Subcutaneous abdominal adipose tissue (tissue), 5 donors: Measurements from ENCODE around the gene SHISAL2A.

Experiments
- H3K27ac ChIP-seq: one replicate; pipeline ENCODE4 v1.7.0; 2013; ENCODE audit warnings: low read depth, mild to moderate bottlenecking, inconsistent platforms, low read length, moderate library complexity
- H3K27me3 ChIP-seq, 5 donors: one replicate each; pipeline ENCODE4 v1.7.0; 2013; ENCODE audit warnings: low read length in 5 of 5, inconsistent platforms in 1 of 5; ENCODE audit not compliant: control insufficient read depth in 5 of 5, insufficient read depth in 4 of 5
- H3K36me3 ChIP-seq, 5 donors: one replicate each; pipeline ENCODE4 v1.7.0; 2013; ENCODE audit warnings: low read length in 5 of 5; ENCODE audit not compliant: control insufficient read depth in 5 of 5, insufficient read depth in 5 of 5
- H3K4me1 ChIP-seq, 5 donors: one replicate each; pipeline ENCODE4 v1.7.0; 2013; ENCODE audit warnings: low read length in 5 of 5, mild to moderate bottlenecking in 3 of 5, moderate library complexity in 1 of 5; ENCODE audit not compliant: control insufficient read depth in 5 of 5, insufficient read depth in 5 of 5
- H3K4me3 ChIP-seq, 5 donors: one replicate each; pipeline ENCODE4 v1.7.0; 2013; ENCODE audit warnings: low read length in 5 of 5, low read depth in 1 of 5
- H3K9ac ChIP-seq, 5 donors: one replicate each; pipeline ENCODE4 v1.7.0; 2013; ENCODE audit warnings: low read length in 5 of 5, mild to moderate bottlenecking in 4 of 5, moderate library complexity in 3 of 5
- H3K9me3 ChIP-seq, 5 donors: one replicate each; pipeline ENCODE4 v1.7.0; 2013; ENCODE audit warnings: low read length in 5 of 5; ENCODE audit not compliant: control insufficient read depth in 5 of 5
- donor health status: healthy.
- donor health status: healthy.
- donor health status: healthy.
- donor health status: healthy.
- donor health status: healthy.

Gene SHISAL2A

GRCh38 chr1:52615489-52616042 is 17.4 kb upstream of the SHISAL2A start:
- Histone ChIP-seq H3K36me3 (peaks cover 0 to under 1% (median 0%) of the 10 kb centered on the region in 5 donors), H3K27ac (no peak overlapping the region)

GRCh38 chr1:52621950-52622349 is 11.0 kb upstream of the SHISAL2A start:
- H3K9me3 ChIP-seq, result peaks cover 0 to 10% (median 6%) of the 10 kb centered on the region in 5 donors
- H3K9ac ChIP-seq, result no peak overlapping the region
- H3K36me3 ChIP-seq, result no peaks in the 10 kb centered on the region
- H3K27ac ChIP-seq, result no peak overlapping the region
- H3K4me3 ChIP-seq, result no peak overlapping the region
- no peaks in the 10 kb centered on the region for H3K27me3 ChIP-seq
- no peaks in the 10 kb centered on the region for H3K4me1 ChIP-seq

More at GRCh38 chr1:52615489-52616042, 17.4 kb upstream of the SHISAL2A start:
- no peak overlapping the region for H3K9ac ChIP-seq
- no peaks in the 10 kb centered on the region for H3K4me1 ChIP-seq
- no peaks in the 10 kb centered on the region for H3K9me3 ChIP-seq
- H3K4me3 ChIP-seq, result no peak overlapping the region
- no peaks in the 10 kb centered on the region for H3K27me3 ChIP-seq

GRCh38 chr1:52623812-52624211 is 9.2 kb upstream of the SHISAL2A start:
- Histone ChIP-seq H3K4me1 (no peaks in the 10 kb centered on the region), H3K27ac (no peak overlapping the region), H3K27me3 (no peaks in the 10 kb centered on the region), H3K36me3 (no peaks in the 10 kb centered on the region), H3K9ac (no peak overlapping the region), H3K9me3 (peaks cover 0 to 10% (median 6%) of the 10 kb centered on the region in 5 donors), H3K4me3 (no peak overlapping the region)

GRCh38 chr1:52627028-52627427 is 5.9 kb upstream of the SHISAL2A start:
- peaks cover 0 to 5% (median under 1%) of the 10 kb centered on the region in 5 donors for H3K9me3 ChIP-seq

GRCh38 chr1:52628614-52629324 is 4.2 kb upstream of the SHISAL2A start:
- Histone ChIP-seq H3K9me3 (no peaks in the 10 kb centered on the region), H3K27me3 (peaks cover 14 to 24% (median 18%) of the 10 kb centered on the region in 5 donors), H3K4me3 (no peak overlapping the region), H3K27ac (no peak overlapping the region), H3K4me1 (peaks cover 0 to 14% (median 11%) of the 10 kb centered on the region in 5 donors), H3K36me3 (no peaks in the 10 kb centered on the region), H3K9ac (no peak overlapping the region)

More at GRCh38 chr1:52627028-52627427, 5.9 kb upstream of the SHISAL2A start:
- H3K36me3 ChIP-seq, result no peaks in the 10 kb centered on the region
- no peak overlapping the region for H3K4me3 ChIP-seq
- peaks cover 3 to 11% (median 6%) of the 10 kb centered on the region in 5 donors for H3K27me3 ChIP-seq
- no peak overlapping the region for H3K27ac ChIP-seq
- H3K9ac ChIP-seq, result no peak overlapping the region
- no peaks in the 10 kb centered on the region for H3K4me1 ChIP-seq

GRCh38 chr1:52629325-52629643 is 3.7 kb upstream of the SHISAL2A start:
- Histone ChIP-seq H3K27me3 (peaks cover 19 to 28% (median 20%) of the 10 kb centered on the region in 5 donors), H3K9ac (no peak overlapping the region)

GRCh38 chr1:52629667-52630066 is 3.3 kb upstream of the SHISAL2A start:
- no peak overlapping the region for H3K4me3 ChIP-seq
- H3K36me3 ChIP-seq, result no peaks in the 10 kb centered on the region
- H3K27me3 ChIP-seq, result peaks cover 19 to 29% (median 21%) of the 10 kb centered on the region in 5 donors
- H3K27ac ChIP-seq, result no peak overlapping the region
- peaks cover 0 to 14% (median 11%) of the 10 kb centered on the region in 5 donors for H3K4me1 ChIP-seq
- H3K9me3 ChIP-seq, result no peaks in the 10 kb centered on the region
- no peak overlapping the region for H3K9ac ChIP-seq

More at GRCh38 chr1:52629325-52629643, 3.7 kb upstream of the SHISAL2A start:
- Histone ChIP-seq H3K4me3 (no peak overlapping the region), H3K27ac (no peak overlapping the region), H3K36me3 (no peaks in the 10 kb centered on the region), H3K4me1 (peaks cover 0 to 14% (median 11%) of the 10 kb centered on the region in 5 donors), H3K9me3 (no peaks in the 10 kb centered on the region)

GRCh38 chr1:52631759-52632331 is 1.1 kb upstream of the SHISAL2A start:
- Histone ChIP-seq H3K9me3 (peaks cover 0 to 4% (median 0%) of the 10 kb centered on the region in 5 donors), H3K4me1 (peaks cover 0 to 17% (median 12%) of the 10 kb centered on the region in 5 donors), H3K36me3 (no peaks in the 10 kb centered on the region), H3K9ac (no peak overlapping the region), H3K27ac (no peak overlapping the region), H3K4me3 (no peak overlapping the region), H3K27me3 (peaks cover 19 to 31% (median 21%) of the 10 kb centered on the region in 5 donors)

- peaks cover 19 to 31% (median 21%) of the 10 kb centered on the region in 5 donors for H3K27me3 ChIP-seq
- peak overlapping the region in 1 of 5 donors; percentile 44 for H3K9ac ChIP-seq
- H3K36me3 ChIP-seq, result no peaks in the 10 kb centered on the region
- H3K27ac ChIP-seq, result no peak overlapping the region
- H3K4me3 ChIP-seq, result peak overlapping the region in 4 of 5 donors; percentile 36 to 60 (median 50)
- peaks cover 0 to 24% (median 12%) of the 10 kb centered on the region in 5 donors for H3K4me1 ChIP-seq
- peaks cover 0 to 4% (median 0%) of the 10 kb centered on the region in 5 donors for H3K9me3 ChIP-seq
Observed at GRCh38 chr1:52633291-52633754, 355 bp downstream of the SHISAL2A start.

GRCh38 chr1:52634111-52634510 is 1.1 kb downstream of the SHISAL2A start:
- no peaks in the 10 kb centered on the region for H3K36me3 ChIP-seq
- peaks cover 0 to 24% (median 12%) of the 10 kb centered on the region in 5 donors for H3K4me1 ChIP-seq
- H3K9me3 ChIP-seq, result peaks cover 0 to 4% (median 0%) of the 10 kb centered on the region in 5 donors
- no peak overlapping the region for H3K27ac ChIP-seq
- no peak overlapping the region for H3K9ac ChIP-seq
- peaks cover 19 to 31% (median 21%) of the 10 kb centered on the region in 5 donors for H3K27me3 ChIP-seq
- no peak overlapping the region for H3K4me3 ChIP-seq
